DMS79 treated with DMSO at 0.1 percent for 48 hours (cell line): ENCODE measurements around the gene LDLRAD1.
"Not testable (repeated sequence)": the region's sequence is repeated elsewhere in the genome, so short reads cannot be mapped to it uniquely, and the experiment has no call there.

Source experiments
- DNase-seq: peaks from one replicate; lab custom pipeline; 2025; lab: John Stamatoyannopoulos, UW

Gene LDLRAD1

GRCh38 chr1:53992085-53992874, 25.7 kb downstream of the LDLRAD1 start:
- no peak for DNase-seq

GRCh38 chr1:53987880-53988279, 30.1 kb downstream of the LDLRAD1 start:
- DNase-seq, result no peak

GRCh38 chr1:53986458-53986857, 31.5 kb downstream of the LDLRAD1 start:
- no peak for DNase-seq

- DNase-seq, result no peak
Measured at GRCh38 chr1:53984726-53985125, 33.3 kb downstream of the LDLRAD1 start.

GRCh38 chr1:53982763-53983104, 35.3 kb downstream of the LDLRAD1 start:
- no peak for DNase-seq

- DNase-seq, result no peak
Measured at GRCh38 chr1:53982034-53982762, 35.8 kb downstream of the LDLRAD1 start.

GRCh38 chr1:53981220-53981619, 36.8 kb downstream of the LDLRAD1 start:
- no peak for DNase-seq

GRCh38 chr1:53979712-53980450, 38.1 kb downstream of the LDLRAD1 start:
- no peak for DNase-seq

- no peak for DNase-seq
Measured at GRCh38 chr1:53975861-53976260, 42.1 kb downstream of the LDLRAD1 start.

- no peak for DNase-seq
Measured at GRCh38 chr1:53971718-53972117, 46.3 kb downstream of the LDLRAD1 start.

GRCh38 chr1:53969323-53969722, 48.7 kb downstream of the LDLRAD1 start:
- DNase-seq, result not testable (repeated sequence)

- no peak for DNase-seq
Measured at GRCh38 chr1:53968125-53968513, 49.9 kb downstream of the LDLRAD1 start.

GRCh38 chr1:53967409-53968124, 50.4 kb downstream of the LDLRAD1 start:
- no peak for DNase-seq

GRCh38 chr1:53966794-53967193, 51.2 kb downstream of the LDLRAD1 start:
- DNase-seq, result no peak

- no peak for DNase-seq
Measured at GRCh38 chr1:53964109-53964508, 53.9 kb downstream of the LDLRAD1 start.

GRCh38 chr1:53963460-53963859, 54.5 kb downstream of the LDLRAD1 start:
- no peak for DNase-seq

GRCh38 chr1:53962395-53962794, 55.6 kb downstream of the LDLRAD1 start:
- DNase-seq, result no peak

GRCh38 chr1:53959664-53960250, 58.2 kb downstream of the LDLRAD1 start:
- DNase-seq, result no peak
